HG03439 (cell line): Measurements from ENCODE around the gene DIAPH2.

ENCODE experiments used
- ATAC-seq: cut with Tn5 transposase; IDR thresholded peaks from one replicate; pipeline ENCODE4 v1.9.1; 2021; ENCODE audit warnings: mild to moderate bottlenecking, moderate library complexity; ENCODE audit not compliant: unreplicated experiment

DIAPH2 gene

GRCh38 chrX:96924581-96924980 is 239.9 kb downstream of the DIAPH2 start:
- no peak for ATAC-seq

- no peak for ATAC-seq
Measured at GRCh38 chrX:96929036-96929435, 244.4 kb downstream of the DIAPH2 start.

- ATAC-seq = no peak
Measured at GRCh38 chrX:96957718-96958117, 273.1 kb downstream of the DIAPH2 start.

- ATAC-seq = no peak
Measured at GRCh38 chrX:96971812-96972211, 287.2 kb downstream of the DIAPH2 start.

- ATAC-seq = no peak
Measured at GRCh38 chrX:96978906-96979305, 294.3 kb downstream of the DIAPH2 start.

- ATAC-seq = no peak
Measured at GRCh38 chrX:96979766-96980165, 295.1 kb downstream of the DIAPH2 start.

- no peak for ATAC-seq
Measured at GRCh38 chrX:96982161-96982560, 297.5 kb downstream of the DIAPH2 start.

GRCh38 chrX:96984538-96984937 is 299.9 kb downstream of the DIAPH2 start:
- no peak for ATAC-seq

- no peak for ATAC-seq
Measured at GRCh38 chrX:96985046-96985445, 300.4 kb downstream of the DIAPH2 start.

GRCh38 chrX:96987228-96987627 is 302.6 kb downstream of the DIAPH2 start:
- no peak for ATAC-seq

GRCh38 chrX:96989830-96990571 is 305.4 kb downstream of the DIAPH2 start:
- no peak for ATAC-seq

GRCh38 chrX:96994093-96994492 is 309.5 kb downstream of the DIAPH2 start:
- ATAC-seq = no peak

- no peak for ATAC-seq
Measured at GRCh38 chrX:96997196-96997595, 312.6 kb downstream of the DIAPH2 start.

GRCh38 chrX:97000682-97001368 is 316.2 kb downstream of the DIAPH2 start:
- ATAC-seq = no peak

- ATAC-seq = no peak
Measured at GRCh38 chrX:97006167-97006566, 321.5 kb downstream of the DIAPH2 start.

- ATAC-seq = no peak
Measured at GRCh38 chrX:97009391-97009790, 324.7 kb downstream of the DIAPH2 start.

- no peak for ATAC-seq
Measured at GRCh38 chrX:97011540-97011939, 326.9 kb downstream of the DIAPH2 start.

- no peak for ATAC-seq
Measured at GRCh38 chrX:97016106-97016505, 331.5 kb downstream of the DIAPH2 start.

GRCh38 chrX:97021680-97022079 is 337.0 kb downstream of the DIAPH2 start:
- no peak for ATAC-seq

GRCh38 chrX:97026406-97026805 is 341.8 kb downstream of the DIAPH2 start:
- no peak for ATAC-seq

GRCh38 chrX:97027384-97027922 is 342.8 kb downstream of the DIAPH2 start:
- no peak for ATAC-seq

GRCh38 chrX:97030463-97030862 is 345.8 kb downstream of the DIAPH2 start:
- ATAC-seq = no peak
